MG63 (cell line): ENCODE data around the gene GJB4. TPM values are rescaled to one million over a fixed set of nuclear protein-coding genes. Genes with fewer than 3 reads are reported as not detected.

Source experiments
- DNase-seq: peaks from one replicate; pipeline ENCODE4 v3.0.0-alpha.2; 2020
- H3K27me3 ChIP-seq: fragments of 250-450 bp; sonication (Bioruptor Pico); 2 replicates; pipeline ENCODE4 v1.5.1; 2020; ENCODE audit warnings: mild to moderate bottlenecking, moderate library complexity
- H3K36me3 ChIP-seq: fragments of 250-450 bp; sonication (Bioruptor Pico); 2 replicates; pipeline ENCODE4 v1.5.1; 2020; ENCODE audit warnings: mild to moderate bottlenecking, moderate library complexity
- H3K4me3 ChIP-seq: fragments of 250-450 bp; sonication (Bioruptor Pico); 2 replicates; pipeline ENCODE4 v1.5.1; 2020; ENCODE audit warnings: mild to moderate bottlenecking, moderate library complexity
- H3K9me3 ChIP-seq: fragments of 250-450 bp; sonication (Bioruptor Pico); 2 replicates; pipeline ENCODE4 v1.5.1; 2020; ENCODE audit warnings: mild to moderate bottlenecking, moderate library complexity
- total RNA-seq: library from RNA; depleted of rRNA; stranded (reverse); fragments of >200 nt; shearing (Covaris generic); gene quantifications from 2 replicates; pipeline ENCODE4 v1.2.3, GENCODE V29; 2014; ENCODE audit warnings: low replicate concordance

Gene GJB4
- total RNA-seq, 1 experiment from 2014 or later: not detected

GRCh38 chr1:34785231-34785874 lies 25.8 kb downstream of the GJB4 start:
- DNase-seq: no peak
- H3K36me3 ChIP-seq: no peaks in the 10 kb centered on the region
- no peak overlapping the region for H3K4me3 ChIP-seq
- no peaks in the 10 kb centered on the region for H3K9me3 ChIP-seq
- peaks cover 10% of the 10 kb centered on the region for H3K27me3 ChIP-seq

- H3K9me3 ChIP-seq: no peaks in the 10 kb centered on the region
- H3K4me3 ChIP-seq: no peak overlapping the region
- peaks cover 10% of the 10 kb centered on the region for H3K27me3 ChIP-seq
- H3K36me3 ChIP-seq: no peaks in the 10 kb centered on the region
- no peak for DNase-seq
Measured at GRCh38 chr1:34785875-34786470, 26.4 kb downstream of the GJB4 start.

- Histone ChIP-seq H3K9me3 (no peaks in the 10 kb centered on the region), H3K36me3 (no peaks in the 10 kb centered on the region), H3K27me3 (peaks cover 4% of the 10 kb centered on the region), H3K4me3 (no peak overlapping the region)
- peak; percentile 42 for DNase-seq
Measured at GRCh38 chr1:34786521-34787325, 27.2 kb downstream of the GJB4 start.

GRCh38 chr1:34787461-34788420 lies 28.2 kb downstream of the GJB4 start:
- no peaks in the 10 kb centered on the region for H3K9me3 ChIP-seq
- no peaks in the 10 kb centered on the region for H3K36me3 ChIP-seq
- no peaks in the 10 kb centered on the region for H3K27me3 ChIP-seq
- DNase-seq: peak; percentile 44
- no peak overlapping the region for H3K4me3 ChIP-seq

- H3K4me3 ChIP-seq: no peak overlapping the region
- DNase-seq: no peak
- no peaks in the 10 kb centered on the region for H3K36me3 ChIP-seq
- no peaks in the 10 kb centered on the region for H3K27me3 ChIP-seq
- no peaks in the 10 kb centered on the region for H3K9me3 ChIP-seq
Measured at GRCh38 chr1:34790985-34791384, 31.4 kb downstream of the GJB4 start.

- H3K4me3 ChIP-seq: no peak overlapping the region
- H3K36me3 ChIP-seq: no peaks in the 10 kb centered on the region
- H3K9me3 ChIP-seq: no peaks in the 10 kb centered on the region
- no peak for DNase-seq
- no peaks in the 10 kb centered on the region for H3K27me3 ChIP-seq
Measured at GRCh38 chr1:34792424-34792823, 32.9 kb downstream of the GJB4 start.

GRCh38 chr1:34792868-34793727 lies 33.6 kb downstream of the GJB4 start, which contains the start of gene GJA4:
TSS of gene GJA4 (plus strand) at chr1:34792999. CDS start at chr1:34794214, 1,215 bp downstream.
- Histone ChIP-seq H3K36me3 (no peaks in the 10 kb centered on the region), H3K27me3 (no peaks in the 10 kb centered on the region), H3K4me3 (no peak within 1 kb of the TSS), H3K9me3 (no peaks in the 10 kb centered on the region)
- no peak for DNase-seq

GRCh38 chr1:34794001-34794789 lies 34.7 kb downstream of the GJB4 start:
- Histone ChIP-seq H3K4me3 (no peak overlapping the region), H3K9me3 (no peaks in the 10 kb centered on the region), H3K36me3 (no peaks in the 10 kb centered on the region), H3K27me3 (no peaks in the 10 kb centered on the region)
- DNase-seq: no peak

- no peaks in the 10 kb centered on the region for H3K27me3 ChIP-seq
- no peaks in the 10 kb centered on the region for H3K36me3 ChIP-seq
- no peak for DNase-seq
- H3K4me3 ChIP-seq: no peak overlapping the region
- no peaks in the 10 kb centered on the region for H3K9me3 ChIP-seq
Measured at GRCh38 chr1:34794790-34795180, 35.2 kb downstream of the GJB4 start.

GRCh38 chr1:34795916-34796315 lies 36.4 kb downstream of the GJB4 start:
- no peak overlapping the region for H3K4me3 ChIP-seq
- no peak for DNase-seq
- H3K27me3 ChIP-seq: no peaks in the 10 kb centered on the region
- H3K9me3 ChIP-seq: no peaks in the 10 kb centered on the region
- no peaks in the 10 kb centered on the region for H3K36me3 ChIP-seq

GRCh38 chr1:34796990-34797389 lies 37.5 kb downstream of the GJB4 start:
- H3K9me3 ChIP-seq: no peaks in the 10 kb centered on the region
- no peak overlapping the region for H3K4me3 ChIP-seq
- no peak for DNase-seq
- no peaks in the 10 kb centered on the region for H3K27me3 ChIP-seq
- H3K36me3 ChIP-seq: no peaks in the 10 kb centered on the region

- DNase-seq: no peak
- Histone ChIP-seq H3K4me3 (no peak overlapping the region), H3K36me3 (no peaks in the 10 kb centered on the region), H3K27me3 (no peaks in the 10 kb centered on the region), H3K9me3 (peaks cover 8% of the 10 kb centered on the region)
Measured at GRCh38 chr1:34800214-34800613, 40.7 kb downstream of the GJB4 start.

- no peak for DNase-seq
- Histone ChIP-seq H3K9me3 (peaks cover 8% of the 10 kb centered on the region), H3K36me3 (no peaks in the 10 kb centered on the region), H3K27me3 (no peaks in the 10 kb centered on the region), H3K4me3 (no peak overlapping the region)
Measured at GRCh38 chr1:34803770-34804169, 44.2 kb downstream of the GJB4 start.

GRCh38 chr1:34806396-34806795 lies 46.9 kb downstream of the GJB4 start:
- Histone ChIP-seq H3K27me3 (no peaks in the 10 kb centered on the region), H3K36me3 (no peaks in the 10 kb centered on the region), H3K9me3 (peaks cover 8% of the 10 kb centered on the region), H3K4me3 (no peak overlapping the region)
- no peak for DNase-seq
